GM12878 (cell line): Measurements from ENCODE around the gene KAT2B.

Source experiments
- CTCF ChIP-seq, 3 experiments: IDR thresholded peaks in 2 of 3; conservative IDR thresholded peaks in 1 of 3; 2 replicates each; pipeline ENCODE4 v1.5.1; 2011; ENCODE audit warnings: low read depth in 3 of 3, low read length in 3 of 3, mild to moderate bottlenecking in 3 of 3, control low read depth in 2 of 3, moderate library complexity in 2 of 3, inconsistent platforms in 1 of 3, mixed read lengths in 1 of 3; ENCODE audit not compliant: control insufficient read depth in 2 of 3, insufficient read depth in 1 of 3; ENCODE audit errors: extremely low read depth in 1 of 3
- POLR2A ChIP-seq: IDR thresholded peaks from 2 replicates; pipeline ENCODE4 v1.6.1; 2011; ENCODE audit warnings: low read depth, mild to moderate bottlenecking, low read length
- SREBF2 ChIP-seq: IDR thresholded peaks from 2 replicates; pipeline ENCODE4 v1.6.1; 2012; ENCODE audit warnings: mild to moderate bottlenecking, low read length
- TAF1 ChIP-seq: IDR thresholded peaks from 2 replicates; pipeline ENCODE4 v1.6.1; 2011; ENCODE audit warnings: mild to moderate bottlenecking, low read depth, low read length, borderline replicate concordance

GRCh38 chr3:20111836-20112235 is 71.6 kb downstream of the KAT2B start:
- TF ChIP-seq POLR2A (no peak), TAF1 (no peak), SREBF2 (no peak), CTCF (IDR thresholded peaks at IDR 0.05 in 2 of 3, conservative IDR thresholded peaks at IDR 0.05 in 1 of 3; ENCODE audit: control insufficient read depth in 2 of 3, extremely low read depth in 1 of 3, insufficient read depth in 1 of 3, low read depth in 3 of 3, low read length in 3 of 3) (no peak)
